GM23248 (cell line): ENCODE measurements around the gene INSL3. TPM values are rescaled to one million over a fixed set of nuclear protein-coding genes. Genes with fewer than 3 reads are reported as not detected.

Experiments
- DNase-seq: peaks from one replicate; pipeline ENCODE4 v3.0.0-alpha.2; 2015
- H2AFZ ChIP-seq: fragments of 200-600 bp; sonication (generic); 2 replicates; pipeline ENCODE4 v1.6.1; 2016; ENCODE audit warnings: antibody characterized with exemption
- H3F3A ChIP-seq: fragments of 200-600 bp; sonication (generic); 2 replicates; pipeline ENCODE4 v1.6.1; 2016; ENCODE audit warnings: mild to moderate bottlenecking, antibody characterized with exemption, mixed run types; ENCODE audit not compliant: insufficient read depth
- H3K27ac ChIP-seq: fragments of 200-600 bp; sonication (generic); 2 replicates; pipeline ENCODE4 v1.5.1; 2016; ENCODE audit warnings: mild to moderate bottlenecking
- H3K27me3 ChIP-seq: fragments of 200-600 bp; sonication (generic); replicated peaks from 2 replicates; pipeline ENCODE4 v1.6.1; 2016; ENCODE audit warnings: mild to moderate bottlenecking; ENCODE audit not compliant: insufficient read depth
- H3K36me3 ChIP-seq: fragments of 200-600 bp; sonication (generic); 2 replicates; pipeline ENCODE4 v1.6.1; 2016; ENCODE audit warnings: low read depth, mild to moderate bottlenecking
- H3K4me1 ChIP-seq: fragments of 200-600 bp; sonication (generic); 2 replicates; pipeline ENCODE4 v1.6.1; 2016; ENCODE audit warnings: mild to moderate bottlenecking; ENCODE audit not compliant: insufficient read depth
- H3K4me2 ChIP-seq: fragments of 200-600 bp; sonication (generic); one replicate; pipeline ENCODE4 v1.6.1; 2016; ENCODE audit warnings: mild to moderate bottlenecking; ENCODE audit not compliant: unreplicated experiment
- H3K4me3 ChIP-seq: fragments of 200-600 bp; sonication (generic); 2 replicates; pipeline ENCODE4 v1.5.1; 2016; ENCODE audit warnings: mild to moderate bottlenecking
- H3K79me2 ChIP-seq: fragments of 200-600 bp; sonication (generic); 2 replicates; pipeline ENCODE4 v1.6.1; 2016; ENCODE audit warnings: mild to moderate bottlenecking; ENCODE audit not compliant: insufficient read depth
- H3K9ac ChIP-seq: fragments of 200-600 bp; sonication (generic); 2 replicates; pipeline ENCODE4 v1.6.1; 2016; ENCODE audit warnings: mild to moderate bottlenecking
- H3K9me2 ChIP-seq: fragments of 200-600 bp; sonication (generic); 2 replicates; pipeline ENCODE4 v1.6.1; 2016; ENCODE audit warnings: mixed run types, mild to moderate bottlenecking, moderate library complexity; ENCODE audit not compliant: insufficient read depth
- H3K9me3 ChIP-seq: fragments of 200-600 bp; sonication (generic); one replicate; pipeline ENCODE4 v1.6.1; 2017; ENCODE audit warnings: low read depth
- H4K20me1 ChIP-seq: fragments of 200-600 bp; sonication (generic); 2 replicates; pipeline ENCODE4 v1.6.0; 2016; ENCODE audit not compliant: insufficient read depth
- EZH2 ChIP-seq: fragments of 200-600 bp; sonication (generic); IDR thresholded peaks from 2 replicates; pipeline ENCODE4 v1.6.1; 2018; ENCODE audit warnings: antibody characterized with exemption, mild to moderate bottlenecking; ENCODE audit not compliant: insufficient read depth, poor library complexity, severe bottlenecking
- EZH2phosphoT487 ChIP-seq: fragments of 200-600 bp; sonication (generic); IDR thresholded peaks from 2 replicates; pipeline ENCODE4 v1.6.1; 2018; ENCODE audit warnings: antibody characterized with exemption, moderate library complexity, mild to moderate bottlenecking, low read depth; ENCODE audit not compliant: insufficient read depth
- WGBS, 2 experiments: methylation state at CpG; one replicate each; pipeline ENCODE4 v1.1.6; 2015 to 2017; ENCODE audit warnings: low lambda C conversion rate in 2 of 2, low coverage in 1 of 2; ENCODE audit errors: missing lambda C conversion rate in 2 of 2; 5-methylcytosine and 5-hydroxymethylcytosine counted together
- in situ Hi-C: fragments of 300-500 bp; cut with MboI; formaldehyde crosslinking; loops from 2 replicates; pipeline ENCODE4 v1.15.0; 2020
- polyA plus RNA-seq: library from polyadenylated mRNA; unstranded; fragments of >200 nt; fragmentation: Nextera tagmentation; extraction: Ambion mirVana; gene quantifications from 2 replicates; pipeline ENCODE4 v1.2.1, GENCODE V29; 2016
- total RNA-seq: library from RNA; depleted of rRNA; stranded (reverse); fragments of >200 nt; shearing (Covaris generic); gene quantifications from 2 replicates; pipeline ENCODE4 v1.2.3, GENCODE V29; 2014; rRNA removed

The INSL3 gene
- total RNA-seq (not detected in 2 replicates), polyA plus RNA-seq (not detected in 2 replicates)

GRCh38 chr19:17821190-17821589, at the start of gene INSL3:
Gene INSL3 (minus strand): TSS chr19:17821519. CDS start chr19:17821506, 13 bp downstream.
- H3K4me2 ChIP-seq: no peak within 1 kb of the TSS
- no peaks in the 10 kb centered on the region for H3K4me1 ChIP-seq
- no peaks in the 10 kb centered on the region for H3K79me2 ChIP-seq
- no peak within 1 kb of the TSS for H3K4me3 ChIP-seq
- no peak within 1 kb of the TSS for H2AFZ ChIP-seq
- no peaks in the 10 kb centered on the region for H3F3A ChIP-seq
- no peaks in the 10 kb centered on the region for H3K9me2 ChIP-seq
- no peak for DNase-seq
- in situ Hi-C loops: no loop called here
- TF ChIP-seq EZH2phosphoT487 (no peak), EZH2 (no peak)
- H3K36me3 ChIP-seq: no peaks in the 10 kb centered on the region
- 76 to 81% methylated on average over 31 to 34 of the region's 34 CpGs for WGBS, 2 experiments
- no peaks in the 10 kb centered on the region for H3K27me3 ChIP-seq
- H3K27ac ChIP-seq: no peak within 1 kb of the TSS
- no peaks in the 10 kb centered on the region for H4K20me1 ChIP-seq
- no peak within 1 kb of the TSS for H3K9ac ChIP-seq
- H3K9me3 ChIP-seq: no peaks in the 10 kb centered on the region

- TF ChIP-seq EZH2phosphoT487 (no peak), EZH2 (no peak)
- no peaks in the 10 kb centered on the region for H4K20me1 ChIP-seq
- no peaks in the 10 kb centered on the region for H3K9me3 ChIP-seq
- WGBS, 2 experiments: 30 to 33% methylated on average over 11 of the region's 11 CpGs
- no peak for DNase-seq
- no peaks in the 10 kb centered on the region for H3K79me2 ChIP-seq
- H3K4me1 ChIP-seq: no peaks in the 10 kb centered on the region
- in situ Hi-C loops: no loop called here
- peaks cover 34% of the 10 kb centered on the region for H3K27me3 ChIP-seq
- no peaks in the 10 kb centered on the region for H3K9me2 ChIP-seq
- no peak overlapping the region for H3K4me2 ChIP-seq
- H3K36me3 ChIP-seq: 0 out of 2 replicates have a peak, but pooled peaks cover 10% of the 10 kb centered on the region
- H2AFZ ChIP-seq: no peak overlapping the region
- peaks cover 20% of the 10 kb centered on the region for H3F3A ChIP-seq
- no peak overlapping the region for H3K4me3 ChIP-seq
- no peak overlapping the region for H3K27ac ChIP-seq
- H3K9ac ChIP-seq: no peak overlapping the region
These were observed 47.8 kb upstream of the INSL3 start for GRCh38 chr19:17869114-17869608.

- no peak overlapping the region for H3K4me2 ChIP-seq
- H3K4me3 ChIP-seq: no peak overlapping the region
- no peak overlapping the region for H3K27ac ChIP-seq
- no peak overlapping the region for H2AFZ ChIP-seq
- no peaks in the 10 kb centered on the region for H3K9me2 ChIP-seq
- peaks cover 31% of the 10 kb centered on the region for H3K27me3 ChIP-seq
- TF ChIP-seq EZH2phosphoT487: no peak
- TF ChIP-seq EZH2: no peak
- DNase-seq: no peak
- H3K36me3 ChIP-seq: peaks cover 15% of the 10 kb centered on the region; the same call in 1 of the 2 replicates
- H3K9ac ChIP-seq: no peak overlapping the region
- no peaks in the 10 kb centered on the region for H3K9me3 ChIP-seq
- 54 to 70% methylated on average over 2 to 6 of the region's 6 CpGs for WGBS, 2 experiments
- in situ Hi-C loops: no loop called here
- no peaks in the 10 kb centered on the region for H3K79me2 ChIP-seq
- H4K20me1 ChIP-seq: no peaks in the 10 kb centered on the region
- peaks cover 25% of the 10 kb centered on the region for H3F3A ChIP-seq
- no peaks in the 10 kb centered on the region for H3K4me1 ChIP-seq
These were observed 47.4 kb upstream of the INSL3 start for GRCh38 chr19:17868669-17869068.

- H3K9me3 ChIP-seq: no peaks in the 10 kb centered on the region
- TF ChIP-seq EZH2 (no peak), EZH2phosphoT487 (no peak)
- no peaks in the 10 kb centered on the region for H3K9me2 ChIP-seq
- no peak overlapping the region for H3K9ac ChIP-seq
- peaks cover 16% of the 10 kb centered on the region; the same call in 1 of the 2 replicates for H3K27me3 ChIP-seq
- no peak overlapping the region for H3K4me2 ChIP-seq
- WGBS, 2 experiments: 71 to 81% methylated on average over 11 of the region's 11 CpGs
- peaks cover 36% of the 10 kb centered on the region for H3F3A ChIP-seq
- H3K27ac ChIP-seq: no peak overlapping the region
- peaks cover 13% of the 10 kb centered on the region for H3K79me2 ChIP-seq
- H3K4me3 ChIP-seq: no peak overlapping the region
- H4K20me1 ChIP-seq: 0 out of 2 replicates have a peak, but pooled peaks cover 3% of the 10 kb centered on the region
- DNase-seq: no peak
- H2AFZ ChIP-seq: no peak overlapping the region
- peaks cover under 1% of the 10 kb centered on the region; the same call in 1 of the 2 replicates for H3K4me1 ChIP-seq
- in situ Hi-C loops: no loop called here
- H3K36me3 ChIP-seq: peaks cover 32% of the 10 kb centered on the region; the same call in 1 of the 2 replicates
These were observed 45.7 kb upstream of the INSL3 start for GRCh38 chr19:17866964-17867486.
